NCI-H345 treated with DMSO at 0.1 percent for 48 hours (cell line): ENCODE results near the gene HIPK2.
"Not testable (repeated sequence)": the region's sequence is repeated elsewhere in the genome, so short reads cannot be mapped to it uniquely, and the experiment has no call there.

Experiments used
- DNase-seq: peaks from one replicate; lab custom pipeline; 2025; ENCODE audit not compliant: unreplicated experiment; lab: John Stamatoyannopoulos, UW

The HIPK2 gene

DNA sequence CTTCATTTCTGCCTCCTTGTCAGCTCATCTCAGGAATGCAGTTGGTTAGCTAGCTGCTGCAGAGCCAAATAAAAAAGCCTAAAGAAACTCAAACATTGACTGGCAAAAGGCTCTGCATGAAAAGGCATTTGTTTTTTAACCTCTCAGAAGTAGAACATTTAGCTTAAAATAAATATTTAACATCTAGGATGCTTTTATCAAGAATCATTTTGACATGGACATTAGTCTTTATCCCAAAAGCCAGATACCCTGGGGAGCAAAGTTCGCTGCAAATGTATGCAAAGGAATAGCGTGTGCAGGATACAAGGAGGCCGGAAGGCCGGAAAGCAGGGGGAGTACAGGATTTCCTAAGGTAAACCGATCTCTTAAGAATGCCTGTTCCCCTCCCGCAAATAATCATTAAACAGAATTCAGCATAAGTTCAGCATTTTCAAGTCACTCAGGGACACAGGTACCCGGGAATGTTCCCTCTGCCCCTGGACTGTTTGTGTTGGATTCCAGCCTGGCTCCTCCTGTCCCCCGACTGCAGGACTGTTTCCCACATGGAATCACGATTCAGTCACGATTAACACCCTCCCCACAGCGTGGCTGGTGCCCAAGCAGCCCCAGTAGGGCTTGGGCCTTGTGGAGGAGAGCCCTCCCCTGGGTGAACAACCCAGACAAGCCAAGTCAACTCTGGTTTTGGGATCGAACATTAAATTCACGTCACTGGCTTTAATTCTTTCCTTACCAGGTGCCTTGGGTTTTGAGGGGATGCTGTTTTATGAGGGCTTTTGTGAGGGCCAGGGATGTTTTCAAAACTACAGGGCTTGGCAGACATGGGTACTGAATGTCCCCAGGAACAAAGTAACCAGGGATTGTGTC, 97.8 kb downstream of the HIPK2 start:
- DNase-seq: no peak

DNA sequence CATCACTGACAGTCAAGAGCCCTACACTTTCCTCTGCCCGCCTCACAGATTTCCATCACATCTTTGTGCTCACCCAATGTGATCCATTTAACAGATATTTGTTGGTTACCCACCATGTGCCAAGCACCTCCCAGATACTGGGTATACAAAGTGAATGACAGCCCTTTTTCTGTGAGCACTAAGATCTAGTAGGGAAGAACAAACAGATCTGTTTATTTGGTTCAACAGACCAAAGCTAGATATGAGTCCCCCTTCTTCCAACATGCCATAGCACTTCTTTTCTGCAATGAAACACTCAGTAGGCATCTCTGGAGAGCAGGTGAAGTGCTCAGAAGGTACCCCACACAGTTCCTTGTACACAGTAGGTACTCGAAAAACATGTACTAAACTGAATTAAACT, 101.4 kb downstream of the HIPK2 start:
- no peak for DNase-seq

GRCh38 chr7:139675127-139676125, 102.4 kb downstream of the HIPK2 start:
- no peak for DNase-seq

GRCh38 chr7:139674752-139675126, 103.1 kb downstream of the HIPK2 start:
- no peak for DNase-seq

- DNase-seq: no peak
Observed at GRCh38 chr7:139674341-139674740, 103.5 kb downstream of the HIPK2 start.

DNA sequence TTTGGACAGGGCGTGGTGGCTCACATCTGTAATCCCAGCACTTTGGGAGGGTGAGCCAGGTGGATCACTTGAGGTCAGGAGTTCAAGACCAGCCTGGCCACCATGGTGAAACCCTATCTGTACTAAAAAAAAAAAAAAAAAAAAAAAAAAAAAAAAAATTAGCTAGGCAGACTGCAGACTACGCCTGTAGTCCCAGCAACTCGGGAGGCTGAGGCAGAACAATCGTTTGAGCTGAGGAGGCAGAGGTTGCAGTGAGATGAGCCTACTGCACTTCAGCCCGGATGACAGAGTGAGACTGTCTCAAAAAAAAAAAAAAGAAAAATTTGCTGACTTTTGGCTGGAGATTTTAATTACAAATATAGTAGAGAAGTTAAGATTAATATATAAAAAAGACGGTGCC, 104.0 kb downstream of the HIPK2 start:
- no peak for DNase-seq

DNA sequence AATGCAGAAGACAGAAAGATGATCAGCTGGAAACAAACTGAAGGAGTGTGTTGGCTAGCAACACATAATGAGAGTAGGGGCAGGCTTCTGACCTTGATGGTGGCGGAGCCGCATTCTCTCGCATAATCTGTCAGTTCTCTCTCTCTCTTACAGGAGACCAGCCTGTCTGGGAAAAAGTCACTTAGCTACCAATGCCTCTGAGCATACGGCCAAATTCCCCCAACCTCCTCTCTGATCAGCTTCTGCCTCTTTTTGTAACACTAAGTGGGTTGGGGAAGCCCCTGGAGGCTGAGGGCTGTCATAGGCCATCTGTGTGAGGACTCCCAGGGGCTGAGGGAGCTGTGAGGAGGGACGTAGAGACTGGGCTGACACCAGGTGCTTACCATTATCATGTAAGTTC, 104.6 kb downstream of the HIPK2 start:
- no peak for DNase-seq

GRCh38 chr7:139671967-139672366, 105.8 kb downstream of the HIPK2 start:
- DNase-seq: no peak

DNA sequence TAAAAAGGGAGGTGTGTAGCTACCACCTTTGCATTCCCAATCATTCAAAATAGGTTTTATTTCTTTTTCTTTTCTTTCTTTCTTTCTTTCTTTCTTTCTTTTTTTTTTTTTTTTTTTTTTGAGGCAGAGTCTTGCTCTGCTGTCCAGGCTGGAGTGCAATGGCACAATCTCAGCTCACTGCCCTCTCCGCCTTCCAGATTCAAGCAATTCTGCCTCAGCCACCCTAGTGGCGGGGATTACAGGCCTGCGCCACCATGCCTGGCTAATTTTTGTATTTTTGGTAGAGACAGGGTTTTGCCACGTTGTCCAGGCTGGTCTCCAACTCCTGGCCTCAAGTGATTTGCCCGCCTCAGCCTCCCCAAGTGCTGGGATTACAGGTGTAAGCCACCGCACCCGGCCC, 107.1 kb downstream of the HIPK2 start:
- DNase-seq: not testable (repeated sequence)

DNA sequence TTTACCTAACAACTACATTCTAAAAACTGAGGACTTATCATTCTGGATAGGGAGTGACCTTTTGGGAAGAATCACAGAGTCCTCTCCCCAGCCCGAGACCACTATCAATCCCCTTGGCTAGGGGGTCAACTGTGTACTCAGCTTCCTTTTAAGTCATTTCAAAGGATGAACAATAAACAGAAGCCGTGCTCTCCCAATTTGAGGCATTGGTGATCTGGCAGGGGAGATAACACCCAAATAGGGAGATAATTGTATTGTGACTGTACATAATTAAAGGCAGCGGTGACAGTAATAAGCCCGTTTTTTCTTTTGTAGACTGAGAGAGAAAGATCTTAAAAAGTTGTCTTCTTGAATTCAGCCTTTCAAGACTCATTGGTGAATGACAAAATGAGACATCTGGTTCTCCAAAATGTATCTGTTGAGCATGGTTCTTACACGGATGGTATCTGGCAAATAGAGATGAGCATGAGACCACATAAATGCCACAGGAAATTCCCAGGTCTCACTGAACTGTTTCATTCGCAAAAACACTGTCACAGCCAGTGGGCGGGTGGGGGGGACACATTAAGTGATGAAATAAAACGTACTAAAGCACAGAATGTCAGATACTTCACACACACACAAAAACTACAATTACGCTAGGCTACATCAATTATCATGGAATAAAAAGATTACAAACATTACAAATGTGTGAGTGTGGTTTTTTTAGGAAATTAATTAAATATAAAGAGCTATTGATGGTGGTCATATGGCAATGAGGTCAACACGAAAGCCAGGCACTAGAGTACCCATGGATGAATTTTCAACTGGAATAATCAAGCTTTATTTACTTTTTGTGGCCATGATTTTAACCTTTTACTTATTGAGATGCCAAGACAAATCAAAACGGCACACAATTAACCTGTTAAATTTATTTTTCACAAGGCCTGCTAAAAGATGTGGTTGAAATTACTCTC, 108.4 kb downstream of the HIPK2 start:
- no peak for DNase-seq

DNA sequence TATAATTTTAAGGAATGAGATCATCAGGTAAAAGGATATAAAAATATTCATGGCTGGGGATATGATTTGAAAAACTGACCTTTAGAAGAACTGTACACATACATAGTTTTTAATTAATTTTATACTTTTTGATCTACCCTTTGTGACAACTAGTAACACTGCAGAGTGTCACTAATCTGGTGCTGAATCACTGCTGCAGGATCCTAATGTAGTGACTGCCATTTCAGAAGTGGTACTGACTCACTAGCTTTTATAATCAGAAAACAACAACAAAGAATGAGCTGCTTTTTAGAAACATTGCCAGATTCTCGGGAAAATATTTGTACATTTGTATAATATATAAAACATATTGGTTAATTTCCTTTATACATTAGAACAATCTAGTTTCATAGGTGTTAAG, 110.4 kb downstream of the HIPK2 start:
- DNase-seq: no peak

- DNase-seq: no peak
Observed at GRCh38 chr7:139666501-139666900, 111.3 kb downstream of the HIPK2 start.

DNA sequence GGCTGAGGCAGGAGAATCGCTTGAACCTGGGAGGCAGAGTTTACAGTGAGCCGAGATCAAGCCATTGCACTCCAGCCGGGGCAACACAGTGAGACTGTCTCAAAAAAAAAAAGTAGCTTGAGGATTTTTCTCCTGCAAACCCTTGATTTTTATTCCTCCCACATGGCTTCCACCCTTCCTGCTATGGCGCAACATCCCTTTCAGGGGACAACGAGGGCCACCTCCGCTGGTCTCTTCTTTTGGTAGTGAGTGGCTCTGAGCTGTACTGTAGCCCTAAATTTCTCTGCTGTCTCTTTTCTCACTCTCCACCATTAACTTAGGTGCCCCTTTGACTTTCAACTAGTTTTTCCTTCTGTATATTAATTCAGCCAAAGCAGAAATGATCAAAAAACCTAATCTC, 113.4 kb downstream of the HIPK2 start:
- DNase-seq: no peak

DNA sequence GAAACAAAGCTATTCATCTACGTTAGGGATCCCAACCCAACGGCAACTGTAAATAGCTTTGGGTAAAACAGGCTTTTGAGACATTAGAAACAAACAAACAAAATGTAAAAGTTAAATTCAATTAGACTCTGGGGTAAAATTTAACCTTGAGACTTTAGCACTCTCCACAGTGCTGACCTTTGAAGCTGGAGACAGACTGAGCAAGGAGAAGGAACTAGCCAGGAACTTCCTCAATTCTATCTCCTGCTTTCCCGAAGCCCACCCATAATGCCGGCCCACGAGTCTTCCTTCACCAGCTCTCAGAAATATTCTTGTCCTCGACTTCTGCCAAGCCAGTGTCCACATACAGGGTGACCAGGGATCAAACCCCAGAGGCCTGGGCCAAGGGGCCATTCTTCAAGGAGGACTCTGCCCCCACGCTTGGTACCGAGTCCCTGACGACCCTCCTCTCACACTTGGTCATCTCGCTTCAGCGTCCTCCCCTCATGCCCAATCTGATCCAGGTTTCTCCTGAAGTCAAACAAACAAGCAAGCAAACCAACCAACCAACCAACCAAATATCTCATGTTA, 114.1 kb downstream of the HIPK2 start:
- no peak for DNase-seq

- DNase-seq: no peak
Observed at GRCh38 chr7:139661903-139662302, 115.9 kb downstream of the HIPK2 start.

DNA sequence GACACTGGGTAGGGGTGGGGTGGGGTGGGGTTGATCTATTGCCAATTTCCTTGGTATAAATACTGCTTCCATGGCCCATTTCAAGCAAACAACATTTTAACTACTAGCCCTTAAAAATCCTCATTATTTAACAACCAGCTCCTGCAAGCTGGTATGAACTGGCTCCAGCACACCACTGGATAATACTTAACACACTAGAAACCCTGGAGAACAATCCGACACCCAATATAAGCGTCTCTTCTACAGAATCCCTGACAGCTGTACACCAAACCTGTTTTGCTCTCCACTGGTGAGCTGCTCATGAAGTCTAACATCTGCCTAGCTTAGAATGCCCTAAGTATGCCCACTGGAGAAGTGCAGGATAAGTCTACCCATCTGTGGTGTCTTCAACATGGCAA, 116.8 kb downstream of the HIPK2 start:
- no peak for DNase-seq

- no peak for DNase-seq
Observed at GRCh38 chr7:139660317-139661042, 117.3 kb downstream of the HIPK2 start.

DNA sequence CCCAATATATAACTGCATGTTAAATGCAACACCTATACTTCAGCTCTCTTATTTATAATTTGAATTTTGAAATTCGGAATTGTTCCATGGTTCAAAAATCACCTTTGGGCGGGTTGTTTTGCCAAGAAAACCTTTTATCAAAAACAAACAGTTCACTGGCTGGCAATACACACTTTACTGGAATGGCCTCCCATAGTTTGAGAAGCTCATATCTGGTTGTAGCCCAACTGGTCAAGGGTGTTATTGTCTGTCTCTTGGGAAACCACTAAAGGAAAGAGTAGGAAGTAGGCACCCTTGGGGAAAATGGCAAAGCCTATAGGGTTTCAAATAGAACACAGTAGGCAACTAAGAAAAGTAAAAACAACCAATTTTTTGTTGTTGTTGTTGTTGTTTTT, 117.9 kb downstream of the HIPK2 start:
- no peak for DNase-seq

GRCh38 chr7:139658908-139659675, 118.7 kb downstream of the HIPK2 start:
- no peak for DNase-seq
